ENCODE results near the gene SFPQ.
A peak's percentile ranks its signal among the peaks of the same experiment; 100 is the strongest.

SFPQ gene

GRCh38 chr1:35202048-35202719 lies 9.2 kb upstream of the SFPQ start:
- TF ChIP-seq CTCF (conservative IDR thresholded peaks at IDR 0.05; ENCODE audit: low read depth, low read length), result peak; percentile 96
- DNase-seq (ENCODE audit: low read depth), result peak; percentile 46
- H3K4me3 ChIP-seq (ENCODE audit: low read length), result no peak overlapping the region

GRCh38 chr1:35201631-35202030 lies 8.7 kb upstream of the SFPQ start:
- TF ChIP-seq CTCF (conservative IDR thresholded peaks at IDR 0.05; ENCODE audit: low read depth, low read length), result no peak
- DNase-seq (ENCODE audit: low read depth), result no peak
- no peak overlapping the region for H3K4me3 ChIP-seq (ENCODE audit: low read length)

GRCh38 chr1:35192056-35192852 lies 691 bp downstream of the SFPQ start:
- H3K4me3 ChIP-seq (ENCODE audit: low read length), result peak overlapping the region; percentile 87
- TF ChIP-seq CTCF (conservative IDR thresholded peaks at IDR 0.05; ENCODE audit: low read depth, low read length), result no peak
- peak; percentile 29 for DNase-seq (ENCODE audit: low read depth)

GRCh38 chr1:35191429-35192055 lies 1.4 kb downstream of the SFPQ start:
- no peak for TF ChIP-seq CTCF (conservative IDR thresholded peaks at IDR 0.05; ENCODE audit: low read depth, low read length)

GRCh38 chr1:35190784-35191183 lies 2.2 kb downstream of the SFPQ start:
- no peak for TF ChIP-seq CTCF (conservative IDR thresholded peaks at IDR 0.05; ENCODE audit: low read depth, low read length)
- H3K4me3 ChIP-seq (ENCODE audit: low read length), result peak overlapping the region; percentile 87
- no peak for DNase-seq (ENCODE audit: low read depth)

More at GRCh38 chr1:35191429-35192055, 1.4 kb downstream of the SFPQ start:
- peak overlapping the region; percentile 87 for H3K4me3 ChIP-seq (ENCODE audit: low read length)
- DNase-seq (ENCODE audit: low read depth), result no peak

GRCh38 chr1:35188578-35189392 lies 4.2 kb downstream of the SFPQ start:
- DNase-seq (ENCODE audit: low read depth), result no peak
- H3K4me3 ChIP-seq (ENCODE audit: low read length), result peak overlapping the region; percentile 87
- TF ChIP-seq CTCF (conservative IDR thresholded peaks at IDR 0.05; ENCODE audit: low read depth, low read length), result no peak

All from retinal pigment epithelial cell (primary cell).